IPS-20b (cell line): ENCODE data around the gene RND3.
A peak's percentile ranks its signal among the peaks of the same experiment; 100 is the strongest.

Source experiments
- H3K27ac ChIP-seq: one replicate; pipeline ENCODE4 v1.5.1; 2013; ENCODE audit warnings: low read length
- H3K27me3 ChIP-seq: 2 replicates; pipeline ENCODE4 v1.6.1; 2013; ENCODE audit warnings: mild to moderate bottlenecking, low read length, inconsistent platforms; ENCODE audit not compliant: insufficient read depth
- H3K36me3 ChIP-seq: 2 replicates; pipeline ENCODE4 v1.6.1; 2013; ENCODE audit warnings: low read depth, mild to moderate bottlenecking, inconsistent platforms, low read length, moderate library complexity; ENCODE audit not compliant: insufficient read depth
- H3K4me1 ChIP-seq: 2 replicates; pipeline ENCODE4 v1.6.1; 2013; ENCODE audit warnings: mild to moderate bottlenecking, control low read depth, inconsistent platforms, low read length, moderate library complexity; ENCODE audit not compliant: insufficient read depth
- H3K4me3 ChIP-seq: 2 replicates; pipeline ENCODE4 v1.5.1; 2013; ENCODE audit warnings: mild to moderate bottlenecking, low read length, inconsistent platforms
- H3K9ac ChIP-seq: 2 replicates; pipeline ENCODE4 v1.6.1; 2013; ENCODE audit warnings: low read depth, mild to moderate bottlenecking, inconsistent platforms, low read length, moderate library complexity
- H3K9me3 ChIP-seq: 2 replicates; pipeline ENCODE4 v1.6.1; 2013; ENCODE audit warnings: mild to moderate bottlenecking, low read depth, low read length, inconsistent platforms; ENCODE audit not compliant: insufficient read depth

Gene RND3

GRCh38 chr2:150491430-150491829, 4.0 kb upstream of the RND3 start:
- Histone ChIP-seq H3K9me3 (no peaks in the 10 kb centered on the region), H3K4me3 (no peak overlapping the region), H3K4me1 (no peaks in the 10 kb centered on the region), H3K36me3 (no peaks in the 10 kb centered on the region), H3K27me3 (peaks cover 5% of the 10 kb centered on the region; the same call in 1 of the 2 replicates), H3K9ac (no peak overlapping the region), H3K27ac (no peak overlapping the region)

- no peak overlapping the region for H3K4me3 ChIP-seq
- no peak overlapping the region for H3K27ac ChIP-seq
- H3K36me3 ChIP-seq: no peaks in the 10 kb centered on the region
- no peaks in the 10 kb centered on the region for H3K9me3 ChIP-seq
- no peaks in the 10 kb centered on the region for H3K4me1 ChIP-seq
- peaks cover 6% of the 10 kb centered on the region; the same call in 1 of the 2 replicates for H3K27me3 ChIP-seq
- H3K9ac ChIP-seq: no peak overlapping the region
Measured at GRCh38 chr2:150490466-150490865, 3.0 kb upstream of the RND3 start.

GRCh38 chr2:150486539-150487484, 655 bp downstream of the RND3 start:
- H3K9me3 ChIP-seq: no peaks in the 10 kb centered on the region
- H3K4me3 ChIP-seq: peak overlapping the region; percentile 98
- no peak overlapping the region for H3K27ac ChIP-seq
- peaks cover 6% of the 10 kb centered on the region; the same call in 1 of the 2 replicates for H3K27me3 ChIP-seq
- H3K4me1 ChIP-seq: peaks cover 22% of the 10 kb centered on the region
- peak overlapping the region; percentile 94 for H3K9ac ChIP-seq
- peaks cover 27% of the 10 kb centered on the region; the same call in 1 of the 2 replicates for H3K36me3 ChIP-seq

GRCh38 chr2:150485871-150486538, 1.5 kb downstream of the RND3 start:
- no peaks in the 10 kb centered on the region for H3K9me3 ChIP-seq
- H3K9ac ChIP-seq: peak overlapping the region; percentile 94
- H3K4me3 ChIP-seq: peak overlapping the region; percentile 98
- peaks cover 6% of the 10 kb centered on the region; the same call in 1 of the 2 replicates for H3K27me3 ChIP-seq
- peaks cover 33% of the 10 kb centered on the region for H3K36me3 ChIP-seq
- peaks cover 28% of the 10 kb centered on the region for H3K4me1 ChIP-seq
- no peak overlapping the region for H3K27ac ChIP-seq

GRCh38 chr2:150485114-150485870, 2.2 kb downstream of the RND3 start:
- no peaks in the 10 kb centered on the region for H3K9me3 ChIP-seq
- H3K36me3 ChIP-seq: peaks cover 40% of the 10 kb centered on the region
- H3K27ac ChIP-seq: no peak overlapping the region
- H3K9ac ChIP-seq: peak overlapping the region; percentile 94; the same call in 1 of the 2 replicates
- peak overlapping the region; percentile 98 for H3K4me3 ChIP-seq
- peaks cover 33% of the 10 kb centered on the region for H3K4me1 ChIP-seq
- H3K27me3 ChIP-seq: peaks cover 6% of the 10 kb centered on the region; the same call in 1 of the 2 replicates

GRCh38 chr2:150484461-150485021, 2.9 kb downstream of the RND3 start:
- Histone ChIP-seq H3K36me3 (peaks cover 48% of the 10 kb centered on the region), H3K27ac (no peak overlapping the region), H3K4me3 (peak overlapping the region; percentile 98), H3K9me3 (no peaks in the 10 kb centered on the region), H3K9ac (peak overlapping the region; percentile 94; the same call in 1 of the 2 replicates), H3K4me1 (peaks cover 41% of the 10 kb centered on the region), H3K27me3 (peaks cover 6% of the 10 kb centered on the region; the same call in 1 of the 2 replicates)

GRCh38 chr2:150484006-150484405, 3.5 kb downstream of the RND3 start:
- Histone ChIP-seq H3K4me3 (peak overlapping the region; percentile 98), H3K9me3 (no peaks in the 10 kb centered on the region), H3K4me1 (peaks cover 44% of the 10 kb centered on the region), H3K27ac (no peak overlapping the region), H3K36me3 (peaks cover 49% of the 10 kb centered on the region), H3K9ac (peak overlapping the region; percentile 94; the same call in 1 of the 2 replicates), H3K27me3 (peaks cover 6% of the 10 kb centered on the region; the same call in 1 of the 2 replicates)

GRCh38 chr2:150483532-150483931, 3.9 kb downstream of the RND3 start:
- H3K9me3 ChIP-seq: no peaks in the 10 kb centered on the region
- H3K9ac ChIP-seq: no peak overlapping the region
- peaks cover 49% of the 10 kb centered on the region for H3K36me3 ChIP-seq
- H3K27me3 ChIP-seq: peaks cover 6% of the 10 kb centered on the region; the same call in 1 of the 2 replicates
- H3K4me3 ChIP-seq: peak overlapping the region; percentile 98; the same call in 1 of the 2 replicates
- H3K4me1 ChIP-seq: peaks cover 49% of the 10 kb centered on the region
- no peak overlapping the region for H3K27ac ChIP-seq

GRCh38 chr2:150482667-150483400, 4.6 kb downstream of the RND3 start:
- Histone ChIP-seq H3K27me3 (peaks cover 6% of the 10 kb centered on the region; the same call in 1 of the 2 replicates), H3K9ac (no peak overlapping the region), H3K4me1 (peaks cover 56% of the 10 kb centered on the region), H3K36me3 (peaks cover 50% of the 10 kb centered on the region), H3K27ac (no peak overlapping the region), H3K4me3 (no peak overlapping the region), H3K9me3 (no peaks in the 10 kb centered on the region)

GRCh38 chr2:150482111-150482510, 5.4 kb downstream of the RND3 start:
- Histone ChIP-seq H3K27ac (no peak overlapping the region), H3K27me3 (peaks cover 6% of the 10 kb centered on the region; the same call in 1 of the 2 replicates), H3K4me1 (peaks cover 63% of the 10 kb centered on the region), H3K4me3 (no peak overlapping the region), H3K9ac (no peak overlapping the region), H3K9me3 (no peaks in the 10 kb centered on the region), H3K36me3 (peaks cover 56% of the 10 kb centered on the region)
